GM23338 (cell line): ENCODE data around the gene NXN. TPM values are rescaled to one million over a fixed set of nuclear protein-coding genes. Genes with fewer than 3 reads are reported as not detected.

Source experiments
- ATAC-seq: fragments of 200-7000 bp; cut with Tn5 transposase; 3 replicates; pipeline ENCODE4 v1.9.1; 2020
- DNase-seq: peaks from one replicate; pipeline ENCODE4 v3.0.0-alpha.2; 2015; ENCODE audit warnings: low spot score
- H2AFZ ChIP-seq: fragments of 200-600 bp; sonication (generic); 2 replicates; pipeline ENCODE4 v1.8.0; 2016; ENCODE audit warnings: antibody characterized with exemption, mild to moderate bottlenecking, moderate library complexity
- H3F3A ChIP-seq: fragments of 200-600 bp; sonication (generic); replicated peaks from 2 replicates; pipeline ENCODE4 v1.8.0; 2017; ENCODE audit warnings: antibody characterized with exemption, mixed run types, low read depth
- H3K27ac ChIP-seq: fragments of 200-600 bp; sonication (generic); 2 replicates; pipeline ENCODE4 v1.6.1; 2016; ENCODE audit warnings: low read depth
- H3K27me3 ChIP-seq: fragments of 200-600 bp; sonication (generic); 2 replicates; pipeline ENCODE4 v1.8.0; 2016; ENCODE audit warnings: mild to moderate bottlenecking, mixed run types, moderate library complexity; ENCODE audit not compliant: insufficient read depth
- H3K36me3 ChIP-seq: fragments of 200-600 bp; sonication (generic); 2 replicates; pipeline ENCODE4 v1.8.0; 2016; ENCODE audit warnings: mild to moderate bottlenecking; ENCODE audit not compliant: insufficient read depth
- H3K4me1 ChIP-seq: fragments of 200-600 bp; sonication (generic); 2 replicates; pipeline ENCODE4 v1.8.0; 2016; ENCODE audit warnings: mild to moderate bottlenecking, moderate library complexity; ENCODE audit not compliant: insufficient read depth
- H3K4me2 ChIP-seq: fragments of 200-600 bp; sonication (generic); 2 replicates; pipeline ENCODE4 v1.7.1; 2017; ENCODE audit warnings: mixed run types
- H3K4me3 ChIP-seq: fragments of 200-600 bp; sonication (generic); 2 replicates; pipeline ENCODE4 v1.6.1; 2016; ENCODE audit warnings: mixed run types
- H3K79me2 ChIP-seq: fragments of 200-600 bp; sonication (generic); replicated peaks from 2 replicates; pipeline ENCODE4 v1.8.0; 2017; ENCODE audit warnings: mild to moderate bottlenecking; ENCODE audit not compliant: insufficient read depth
- H3K9me2 ChIP-seq: fragments of 200-600 bp; sonication (generic); 2 replicates; pipeline ENCODE4 v1.8.0; 2017; ENCODE audit not compliant: insufficient read depth
- H4K20me1 ChIP-seq: fragments of 200-600 bp; sonication (generic); replicated peaks from 2 replicates; pipeline ENCODE4 v1.8.0; 2017; ENCODE audit warnings: mild to moderate bottlenecking; ENCODE audit not compliant: insufficient read depth
- H3K27ac Mint-ChIP-seq: 2 replicates; pipeline ENCODE4 v1.8.0; 2020; ENCODE audit warnings: inconsistent platforms, mild to moderate bottlenecking, moderate library complexity, mixed read lengths
- H3K27me3 Mint-ChIP-seq: 3 replicates; pipeline ENCODE4 v1.8.0; 2022; ENCODE audit warnings: low read depth, mild to moderate bottlenecking, moderate library complexity, mixed read lengths, inconsistent platforms; ENCODE audit not compliant: insufficient read depth, poor library complexity
- H3K36me3 Mint-ChIP-seq: 3 replicates; pipeline ENCODE4 v1.8.0; 2021; ENCODE audit warnings: low read depth, mild to moderate bottlenecking, inconsistent platforms, moderate library complexity, mixed read lengths
- H3K4me1 Mint-ChIP-seq: 3 replicates; pipeline ENCODE4 v1.8.0; 2020; ENCODE audit warnings: mild to moderate bottlenecking, inconsistent platforms, mixed read lengths
- H3K4me3 Mint-ChIP-seq: 3 replicates; pipeline ENCODE4 v1.8.0; 2021; ENCODE audit warnings: moderate library complexity, mild to moderate bottlenecking, inconsistent platforms, mixed read lengths
- H3K9me3 Mint-ChIP-seq: 3 replicates; pipeline ENCODE4 v1.8.0; 2020; ENCODE audit warnings: moderate library complexity, mild to moderate bottlenecking, inconsistent platforms, mixed read lengths
- CREB1 ChIP-seq: fragments of 250-450 bp; sonication (Bioruptor Pico); IDR thresholded peaks from 2 replicates; pipeline ENCODE4 v1.5.0; 2020; ENCODE audit warnings: low read depth, mild to moderate bottlenecking, moderate library complexity
- CTCF ChIP-seq, 2 experiments: fragments of 200-600 bp in 1 of 2; sonication (generic) in 1 of 2; conservative IDR thresholded peaks; 2 replicates each; pipeline versions ENCODE4 v1.5.1 to v1.6.1; 2016 to 2017; ENCODE audit warnings: antibody characterized with exemption in 2 of 2, low read depth in 2 of 2, mild to moderate bottlenecking in 2 of 2, moderate library complexity in 1 of 2
- EZH2 ChIP-seq: fragments of 200-600 bp; sonication (generic); IDR thresholded peaks from one replicate; pipeline ENCODE4 v1.8.0; 2017; ENCODE audit warnings: antibody characterized with exemption, mild to moderate bottlenecking, low read depth; ENCODE audit not compliant: unreplicated experiment
- EZH2phosphoT487 ChIP-seq: fragments of 200-600 bp; sonication (generic); IDR thresholded peaks from one replicate; pipeline ENCODE4 v1.8.1; 2018; ENCODE audit warnings: antibody characterized with exemption; ENCODE audit not compliant: unreplicated experiment
- JUNB ChIP-seq: IDR thresholded peaks from one replicate; pipeline ENCODE4 v1.6.1; 2016; ENCODE audit warnings: antibody characterized with exemption; ENCODE audit not compliant: unreplicated experiment
- POLR2AphosphoS5 ChIP-seq: IDR thresholded peaks from 2 replicates; pipeline ENCODE4 v1.6.1; 2016; ENCODE audit warnings: antibody characterized with exemption, low read depth
- STAT1 ChIP-seq: IDR thresholded peaks from one replicate; pipeline ENCODE4 v1.6.1; 2016; ENCODE audit warnings: antibody characterized with exemption; ENCODE audit not compliant: unreplicated experiment
- ZNF114 ChIP-seq: fragments of 250-450 bp; sonication (Bioruptor Pico); IDR thresholded peaks from 2 replicates; pipeline ENCODE4 v1.5.0; 2020; ENCODE audit warnings: mild to moderate bottlenecking, moderate library complexity
- ZNF331 ChIP-seq: fragments of 250-450 bp; sonication (Bioruptor Pico); IDR thresholded peaks from 2 replicates; pipeline ENCODE4 v1.5.0; 2020; ENCODE audit warnings: low read depth, mild to moderate bottlenecking, moderate library complexity
- ZNF462 ChIP-seq: fragments of 250-450 bp; sonication (Bioruptor Pico); IDR thresholded peaks from 2 replicates; pipeline ENCODE4 v1.5.0; 2020; ENCODE audit warnings: mild to moderate bottlenecking, moderate library complexity
- polyA plus RNA-seq: library from polyadenylated mRNA; unstranded; fragments of >200 nt; fragmentation: Nextera tagmentation; extraction: Ambion mirVana; gene quantifications from 2 replicates; pipeline ENCODE4 v1.2.1, GENCODE V29; 2016
- total RNA-seq: library from RNA; depleted of rRNA; stranded (reverse); fragments of >200 nt; shearing (Covaris generic); gene quantifications from 2 replicates; pipeline ENCODE4 v1.2.3, GENCODE V29; 2014
- TF ChIP-seq, protein P1 (sequence below): IDR thresholded peaks from 2 replicates; pipeline ENCODE4 v1.6.1; 2016; ENCODE audit warnings: antibody characterized with exemption

NXN gene
- total and polyA plus RNA-seq, 2 experiments from 2014 or later = 31.8 to 105 TPM

DNA sequence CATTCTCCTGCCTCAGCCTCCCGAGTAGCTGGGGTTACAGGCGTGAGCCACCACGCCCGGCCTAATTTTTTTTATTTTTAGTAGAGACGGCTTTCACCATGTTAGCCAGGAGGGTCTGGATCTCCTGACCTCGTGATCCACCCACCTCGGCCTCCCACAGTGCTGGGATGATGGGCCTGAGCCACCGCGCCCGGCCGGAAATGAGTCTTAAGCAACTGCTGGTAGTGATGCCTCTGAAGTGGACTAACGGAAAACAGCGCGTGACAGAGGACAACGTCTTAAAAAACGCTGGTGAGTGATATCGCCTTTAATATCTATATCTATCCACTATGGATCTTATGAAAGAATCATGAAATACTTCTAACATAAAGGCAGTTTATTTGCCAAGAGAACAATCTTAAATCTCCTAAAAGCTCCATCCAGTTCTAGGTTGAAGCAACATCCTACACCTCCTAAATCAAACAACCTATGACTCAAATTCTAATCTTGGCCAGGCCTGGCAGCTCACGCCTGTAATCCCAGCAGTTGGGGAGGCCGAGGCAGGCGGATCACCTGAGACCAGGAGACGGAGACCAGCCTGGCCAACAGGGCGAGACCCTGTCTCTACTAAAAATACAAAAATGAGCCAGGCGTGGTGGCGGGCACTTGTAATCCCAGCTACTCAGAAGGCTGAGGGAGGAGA lies 69.8 kb downstream of the NXN start (continued):
- TF ChIP-seq CTCF (conservative IDR thresholded peaks at IDR 0.05; ENCODE audit: low read depth in 2 of 2) (no peak), EZH2phosphoT487 (no peak), ZNF331 (no peak)

- H3K36me3 Mint-ChIP-seq = no peaks in the 10 kb centered on the region
- no peak overlapping the region for H3K4me2 ChIP-seq
- peaks cover 100% of the 10 kb centered on the region for H3K79me2 ChIP-seq
- H3K4me1 ChIP-seq = peaks cover 40% of the 10 kb centered on the region
- H3K4me1 Mint-ChIP-seq = peaks cover 31% of the 10 kb centered on the region
- no peak overlapping the region for H3K27ac Mint-ChIP-seq
- H3K9me3 Mint-ChIP-seq = no peaks in the 10 kb centered on the region
- ATAC-seq (no peak), DNase-seq (no peak)
- H3K4me3 Mint-ChIP-seq = no peak overlapping the region
- no peaks in the 10 kb centered on the region for H3K27me3 ChIP-seq
- H3K27me3 Mint-ChIP-seq = peaks cover 11% of the 10 kb centered on the region
- H3K4me3 ChIP-seq = no peak overlapping the region
- peaks cover 22% of the 10 kb centered on the region for H4K20me1 ChIP-seq
- no peaks in the 10 kb centered on the region for H3K36me3 ChIP-seq
- 0 out of 2 replicates have a peak, but pooled peaks cover 3% of the 10 kb centered on the region for H3F3A ChIP-seq
- no peaks in the 10 kb centered on the region for H3K9me2 ChIP-seq
- no peak overlapping the region for H2AFZ ChIP-seq
- peak overlapping the region; percentile 55; the same call in 1 of the 2 replicates for H3K27ac ChIP-seq
- TF ChIP-seq ZNF114 (CRISPR knock-in tag) = no peak
- TF ChIP-seq, protein P1, sequence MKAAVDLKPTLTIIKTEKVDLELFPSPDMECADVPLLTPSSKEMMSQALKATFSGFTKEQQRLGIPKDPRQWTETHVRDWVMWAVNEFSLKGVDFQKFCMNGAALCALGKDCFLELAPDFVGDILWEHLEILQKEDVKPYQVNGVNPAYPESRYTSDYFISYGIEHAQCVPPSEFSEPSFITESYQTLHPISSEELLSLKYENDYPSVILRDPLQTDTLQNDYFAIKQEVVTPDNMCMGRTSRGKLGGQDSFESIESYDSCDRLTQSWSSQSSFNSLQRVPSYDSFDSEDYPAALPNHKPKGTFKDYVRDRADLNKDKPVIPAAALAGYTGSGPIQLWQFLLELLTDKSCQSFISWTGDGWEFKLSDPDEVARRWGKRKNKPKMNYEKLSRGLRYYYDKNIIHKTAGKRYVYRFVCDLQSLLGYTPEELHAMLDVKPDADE = no peak
- TF ChIP-seq ZNF462 (CRISPR knock-in tag) = no peak
- no peak for TF ChIP-seq EZH2
- no peak for TF ChIP-seq CTCF (conservative IDR thresholded peaks at IDR 0.05; ENCODE audit: low read depth in 2 of 2)
- TF ChIP-seq POLR2AphosphoS5 = no peak
- no peak for TF ChIP-seq ZNF331
- TF ChIP-seq JUNB = no peak
- TF ChIP-seq STAT1 = no peak
- TF ChIP-seq EZH2phosphoT487 = no peak
- no peak for TF ChIP-seq CREB1 (CRISPR knock-in tag)
Observed at GRCh38 chr17:907725-908124, 71.9 kb downstream of the NXN start.
